ENCODE data around the gene ZMYM4. TPM values are rescaled to one million over a fixed set of nuclear protein-coding genes. Genes with fewer than 3 reads are reported as not detected.

Gene ZMYM4
- polyA plus RNA-seq, 1 of the 3 experiments (the other 2 are of a cell fraction): 12.2 TPM

DNA sequence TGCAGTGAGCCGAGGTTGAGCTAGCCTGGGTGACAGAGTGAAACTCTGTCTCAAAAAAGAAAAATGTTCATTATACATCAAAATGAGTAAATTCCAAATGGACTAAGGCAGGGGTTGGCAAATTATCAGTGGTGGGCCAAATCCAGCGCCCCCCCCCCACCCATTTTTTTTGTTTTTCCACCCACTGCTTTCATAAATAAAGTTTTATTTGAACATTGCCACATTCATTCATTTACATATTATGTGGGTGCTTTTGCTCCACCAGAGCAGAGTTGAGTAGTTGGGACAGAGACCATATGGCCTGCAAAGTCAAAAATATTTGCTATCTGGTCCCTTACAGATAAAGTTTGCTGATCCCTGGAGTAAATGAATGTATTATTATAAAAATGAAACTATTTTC is 99.4 kb downstream of the ZMYM4 start:
- Histone ChIP-seq H3K9me2 (no peaks in the 10 kb centered on the region), H4K20me1 (ENCODE audit: insufficient read depth) (peaks cover 4% of the 10 kb centered on the region; the same call in 1 of the 2 replicates), H3K4me3 (ENCODE audit: low read depth in 2 of 2, low read length in 1 of 2) (no peak overlapping the region), H3K9ac (no peak overlapping the region), H3K36me3 (replicated peaks in 1 of 2; ENCODE audit: control insufficient read depth in 1 of 2, insufficient read depth in 2 of 2, low read length in 1 of 2) (peaks cover 26 to 44% of the 10 kb centered on the region in 2 experiments), H3K79me2 (ENCODE audit: insufficient read depth) (peaks cover 44% of the 10 kb centered on the region; the same call in 1 of the 2 replicates), H3K27me3 (ENCODE audit: insufficient read depth) (no peaks in the 10 kb centered on the region), H3K27ac (ENCODE audit: low read depth in 2 of 2, low read length in 1 of 2) (no peak overlapping the region), H3K4me1 (ENCODE audit: control insufficient read depth in 1 of 2, insufficient read depth in 2 of 2, low read depth in 1 of 2, low read length in 1 of 2) (peaks cover 9% of the 10 kb centered on the region in 2 experiments; a peak in 3 of 4 replicates), H3K9me3 (no peaks in the 10 kb centered on the region), H2AFZ (ENCODE audit: low read depth) (no peak overlapping the region), H3K4me2 (no peak overlapping the region), H3F3A (replicated peaks; ENCODE audit: insufficient read depth) (peaks cover 31% of the 10 kb centered on the region)
- DNase-seq: no peak
- WGBS (ENCODE audit: low lambda C conversion rate): 92% methylated on average over 2 of the region's 2 CpGs
- TF ChIP-seq CHD2 (IDR thresholded peaks at IDR 0.05; ENCODE audit: low read length, partially characterized antibody) (no peak), RCOR1 (IDR thresholded peaks at IDR 0.05; ENCODE audit: low read length) (no peak), FOSL2 (IDR thresholded peaks at IDR 0.05; ENCODE audit: borderline replicate concordance, low read depth) (no peak), EZH2phosphoT487 (IDR thresholded peaks at IDR 0.05; ENCODE audit: borderline replicate concordance, low read depth) (no peak), MXI1 (IDR thresholded peaks at IDR 0.05; ENCODE audit: low read depth, low read length) (no peak), RAD21 (IDR thresholded peaks at IDR 0.05; ENCODE audit: low read length) (no peak), GABPA (IDR thresholded peaks at IDR 0.05; ENCODE audit: low read depth) (no peak), SMC3 (IDR thresholded peaks at IDR 0.05; ENCODE audit: low read depth, low read length) (no peak), SIN3A (IDR thresholded peaks at IDR 0.05; ENCODE audit: borderline replicate concordance, low read depth, low read length) (no peak), NRF1 (IDR thresholded peaks at IDR 0.05; ENCODE audit: low read depth, low read length) (no peak), GATA2 (CRISPR knock-in tag; IDR thresholded peaks at IDR 0.05) (no peak), ELF1 (IDR thresholded peaks at IDR 0.05) (no peak), PBX3 (IDR thresholded peaks at IDR 0.05) (no peak), POLR2AphosphoS5 (IDR thresholded peaks at IDR 0.05; ENCODE audit: low read depth, low read length) (no peak), FOXM1 (IDR thresholded peaks at IDR 0.05; ENCODE audit: low read depth) (no peak), TEAD4 (IDR thresholded peaks at IDR 0.05; ENCODE audit: borderline replicate concordance, insufficient read depth) (no peak), RXRA (IDR thresholded peaks at IDR 0.05; ENCODE audit: borderline replicate concordance, low read depth) (no peak)
- TF ChIP-seq, protein P1, sequence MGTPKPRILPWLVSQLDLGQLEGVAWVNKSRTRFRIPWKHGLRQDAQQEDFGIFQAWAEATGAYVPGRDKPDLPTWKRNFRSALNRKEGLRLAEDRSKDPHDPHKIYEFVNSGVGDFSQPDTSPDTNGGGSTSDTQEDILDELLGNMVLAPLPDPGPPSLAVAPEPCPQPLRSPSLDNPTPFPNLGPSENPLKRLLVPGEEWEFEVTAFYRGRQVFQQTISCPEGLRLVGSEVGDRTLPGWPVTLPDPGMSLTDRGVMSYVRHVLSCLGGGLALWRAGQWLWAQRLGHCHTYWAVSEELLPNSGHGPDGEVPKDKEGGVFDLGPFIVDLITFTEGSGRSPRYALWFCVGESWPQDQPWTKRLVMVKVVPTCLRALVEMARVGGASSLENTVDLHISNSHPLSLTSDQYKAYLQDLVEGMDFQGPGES (IDR thresholded peaks at IDR 0.05; ENCODE audit: low read depth, low read length): no peak
- ChIA-PET POLR2A (no interaction called here), CTCF (interaction anchor here (1.5 kb wide), 1 partner anchor 10 kb away, joined by 6 read pairs; no protein-coding TSS in a partner anchor)
